HepG2 (cell line): ENCODE data around the gene EHBP1. TPM values are rescaled to one million over a fixed set of nuclear protein-coding genes. Genes with fewer than 3 reads are reported as not detected.
A peak's percentile ranks its signal among the peaks of the same experiment; 100 is the strongest.

Experiments
- AKAP8 ChIP-seq: sonication (generic); formaldehyde crosslinking; IDR thresholded peaks from 2 replicates; pipeline ENCODE4 v1.5.1; 2020; ENCODE audit warnings: mild to moderate bottlenecking, missing genetic modification reagents
- CENPT ChIP-seq: sonication (generic); formaldehyde crosslinking; IDR thresholded peaks from 2 replicates; pipeline ENCODE4 v1.8.0; 2022; ENCODE audit warnings: low read depth, mild to moderate bottlenecking, moderate library complexity, missing genetic modification reagents
- GLI4 ChIP-seq: sonication (generic); formaldehyde crosslinking; IDR thresholded peaks from 2 replicates; pipeline ENCODE4 v1.5.1; 2020; ENCODE audit warnings: missing genetic modification reagents, mild to moderate bottlenecking, moderate library complexity, borderline replicate concordance
- HNF4A ChIP-seq: sonication (generic); formaldehyde crosslinking; IDR thresholded peaks from 2 replicates; pipeline ENCODE4 v1.4.0; 2020; ENCODE audit warnings: missing genetic modification reagents
- HOXA3 ChIP-seq: sonication (generic); formaldehyde crosslinking; IDR thresholded peaks from 2 replicates; pipeline ENCODE4 v1.5.0; 2020; ENCODE audit warnings: missing genetic modification reagents
- IKZF4 ChIP-seq: sonication (generic); formaldehyde crosslinking; IDR thresholded peaks from 2 replicates; pipeline ENCODE4 v1.5.1; 2020; ENCODE audit warnings: borderline replicate concordance, mild to moderate bottlenecking, low read depth, missing genetic modification reagents; ENCODE audit errors: not compliant biosample characterization
- MED13 ChIP-seq: sonication (generic); formaldehyde crosslinking; IDR thresholded peaks from 2 replicates; pipeline ENCODE4 v1.5.0; 2020; ENCODE audit warnings: missing genetic modification reagents
- MEIS2 ChIP-seq: sonication (generic); formaldehyde crosslinking; IDR thresholded peaks from 2 replicates; pipeline ENCODE4 v1.9.0; 2021; ENCODE audit warnings: mild to moderate bottlenecking, missing genetic modification reagents
- MTA3 ChIP-seq: sonication (generic); formaldehyde crosslinking; IDR thresholded peaks from 2 replicates; pipeline ENCODE4 v1.4.0; 2020; ENCODE audit warnings: missing genetic modification reagents
- SALL2 ChIP-seq: sonication (generic); formaldehyde crosslinking; IDR thresholded peaks from 2 replicates; pipeline ENCODE4 v1.8.1; 2023; ENCODE audit warnings: mild to moderate bottlenecking, missing genetic modification reagents, inconsistent platforms
- SUZ12 ChIP-seq: fragments of 150-350 bp; IDR thresholded peaks from 2 replicates; pipeline ENCODE4 v1.6.1; 2014; ENCODE audit warnings: low read depth, low read length
- TBX2 ChIP-seq: sonication (generic); formaldehyde crosslinking; IDR thresholded peaks from 2 replicates; pipeline ENCODE4 v1.5.0; 2020; ENCODE audit warnings: missing genetic modification reagents, mild to moderate bottlenecking, borderline replicate concordance
- TMF1 ChIP-seq: sonication (generic); formaldehyde crosslinking; IDR thresholded peaks from 2 replicates; pipeline ENCODE4 v1.8.1; 2022; ENCODE audit warnings: low read depth, missing genetic modification reagents
- ZNF292 ChIP-seq: sonication (generic); formaldehyde crosslinking; IDR thresholded peaks from 2 replicates; pipeline ENCODE4 v1.8.1; 2022; ENCODE audit warnings: mild to moderate bottlenecking, low read depth, missing genetic modification reagents, borderline replicate concordance
- ZNF33B ChIP-seq: sonication (generic); formaldehyde crosslinking; IDR thresholded peaks from 2 replicates; pipeline ENCODE4 v1.5.1; 2020; ENCODE audit warnings: mild to moderate bottlenecking, missing genetic modification reagents
- ZNF430 ChIP-seq: sonication (generic); formaldehyde crosslinking; IDR thresholded peaks from 2 replicates; pipeline ENCODE4 v1.9.0; 2021; ENCODE audit warnings: mild to moderate bottlenecking, missing genetic modification reagents
- ZNF558 ChIP-seq: sonication (generic); formaldehyde crosslinking; IDR thresholded peaks from 2 replicates; pipeline ENCODE4 v1.9.0; 2022; ENCODE audit warnings: mild to moderate bottlenecking, missing genetic modification reagents, borderline replicate concordance
- ZNF747 ChIP-seq: sonication (generic); formaldehyde crosslinking; IDR thresholded peaks from 2 replicates; pipeline ENCODE4 v1.8.1; 2023; ENCODE audit warnings: missing genetic modification reagents, mild to moderate bottlenecking, borderline replicate concordance
- ZNF766 ChIP-seq: sonication (generic); formaldehyde crosslinking; IDR thresholded peaks from 2 replicates; pipeline ENCODE4 v1.5.0; 2020; ENCODE audit warnings: missing genetic modification reagents, borderline replicate concordance
- polyA plus RNA-seq, 8 experiments: library from polyadenylated mRNA; depleted of rRNA in 3 of 8; stranded (reverse) in 7 of 8; unstranded in 1 of 8; fragments of >200 nt; fragmentation: Illumina TruSeq in 4 of 8; extraction: Trizol in 4 of 8; gene quantifications; 2 replicates each; pipeline versions ENCODE4 v1.2.1 to v1.2.3, GENCODE V29; 2011 to 2016; ENCODE audit warnings: low read depth in 4 of 8, missing spikeins in 1 of 8, mixed read lengths in 1 of 8; ENCODE audit not compliant: insufficient read depth in 1 of 8
- total RNA-seq, 5 experiments: library from RNA; depleted of rRNA; stranded (reverse); fragments of >200 nt; fragmentation: Illumina TruSeq; extraction: Trizol; gene quantifications; 2 replicates each; pipeline ENCODE4 v1.2.3, GENCODE V29; 2016; ENCODE audit warnings: low read depth in 1 of 5
- TF ChIP-seq, protein P1 (sequence below): sonication (generic); formaldehyde crosslinking; IDR thresholded peaks from 2 replicates; pipeline ENCODE4 v1.5.0; 2020; ENCODE audit warnings: missing genetic modification reagents
- TF ChIP-seq, protein P2 (sequence below), 2 experiments: sonication (generic) in 1 of 2; formaldehyde crosslinking in 1 of 2; IDR thresholded peaks; 2 replicates each; pipeline versions ENCODE4 v1.4.0 to v1.6.1; 2018 to 2020; ENCODE audit warnings: missing genetic modification reagents in 2 of 2, borderline replicate concordance in 1 of 2, low read depth in 1 of 2, mild to moderate bottlenecking in 1 of 2, missing biosample characterization in 1 of 2
- TF ChIP-seq, protein P3 (sequence below): sonication (generic); formaldehyde crosslinking; IDR thresholded peaks from 2 replicates; pipeline ENCODE4 v1.5.0; 2020; ENCODE audit warnings: missing genetic modification reagents
- TF ChIP-seq, protein P4 (sequence below): sonication (generic); formaldehyde crosslinking; IDR thresholded peaks from 2 replicates; pipeline ENCODE4 v1.9.0; 2021; ENCODE audit warnings: missing genetic modification reagents, borderline replicate concordance
- TF ChIP-seq, protein P5 (sequence below): IDR thresholded peaks from 2 replicates; pipeline ENCODE4 v1.6.1; 2016; ENCODE audit warnings: missing compliant biosample characterization, missing genetic modification reagents, borderline replicate concordance

Gene EHBP1
- total and polyA plus RNA-seq, 2 of the 13 experiments (the other 11 are each of a cell fraction or from before 2014, with no cell fraction given): 93.5 to 146 TPM

DNA sequence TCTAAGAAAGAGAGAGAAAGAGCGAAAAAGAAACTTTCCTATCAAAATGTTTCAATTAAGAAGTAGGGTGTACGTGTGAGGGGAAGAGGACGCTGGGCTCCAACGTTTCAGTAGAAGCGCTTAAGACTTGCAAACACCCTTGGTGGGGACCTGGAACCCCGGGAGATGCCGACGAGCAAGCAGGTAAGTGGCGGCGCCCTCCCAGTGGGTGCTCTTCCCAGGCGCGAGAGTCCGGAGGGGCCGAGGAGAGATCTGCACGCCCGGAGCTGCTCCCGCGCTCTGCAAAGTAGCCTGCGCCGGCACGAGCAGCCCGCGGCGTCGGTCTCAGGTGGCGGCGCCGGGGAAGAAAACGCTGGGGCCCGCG is 344.4 kb downstream of the EHBP1 start (continued):
- TF ChIP-seq ZNF33B: 0 out of 2 replicates have a peak, but pooled peaks have one; percentile 3
- TF ChIP-seq MEIS2 (CRISPR knock-in tag): peak; percentile 70; the same call in 1 of the 2 replicates
- TF ChIP-seq, protein P1, sequence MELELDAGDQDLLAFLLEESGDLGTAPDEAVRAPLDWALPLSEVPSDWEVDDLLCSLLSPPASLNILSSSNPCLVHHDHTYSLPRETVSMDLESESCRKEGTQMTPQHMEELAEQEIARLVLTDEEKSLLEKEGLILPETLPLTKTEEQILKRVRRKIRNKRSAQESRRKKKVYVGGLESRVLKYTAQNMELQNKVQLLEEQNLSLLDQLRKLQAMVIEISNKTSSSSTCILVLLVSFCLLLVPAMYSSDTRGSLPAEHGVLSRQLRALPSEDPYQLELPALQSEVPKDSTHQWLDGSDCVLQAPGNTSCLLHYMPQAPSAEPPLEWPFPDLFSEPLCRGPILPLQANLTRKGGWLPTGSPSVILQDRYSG: peak; percentile 78; the same call in 1 of the 2 replicates
- TF ChIP-seq, protein P2, sequence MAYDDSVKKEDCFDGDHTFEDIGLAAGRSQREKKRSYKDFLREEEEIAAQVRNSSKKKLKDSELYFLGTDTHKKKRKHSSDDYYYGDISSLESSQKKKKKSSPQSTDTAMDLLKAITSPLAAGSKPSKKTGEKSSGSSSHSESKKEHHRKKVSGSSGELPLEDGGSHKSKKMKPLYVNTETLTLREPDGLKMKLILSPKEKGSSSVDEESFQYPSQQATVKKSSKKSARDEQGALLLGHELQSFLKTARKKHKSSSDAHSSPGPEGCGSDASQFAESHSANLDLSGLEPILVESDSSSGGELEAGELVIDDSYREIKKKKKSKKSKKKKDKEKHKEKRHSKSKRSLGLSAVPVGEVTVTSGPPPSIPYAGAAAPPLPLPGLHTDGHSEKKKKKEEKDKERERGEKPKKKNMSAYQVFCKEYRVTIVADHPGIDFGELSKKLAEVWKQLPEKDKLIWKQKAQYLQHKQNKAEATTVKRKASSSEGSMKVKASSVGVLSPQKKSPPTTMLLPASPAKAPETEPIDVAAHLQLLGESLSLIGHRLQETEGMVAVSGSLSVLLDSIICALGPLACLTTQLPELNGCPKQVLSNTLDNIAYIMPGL (CRISPR knock-in tag; IDR thresholded peaks at IDR 0.05; ENCODE audit: borderline replicate concordance in 1 of 2, low read depth in 1 of 2): peak in 1 of 2 experiments; percentile 15; a peak in 1 of 4 replicates
- TF ChIP-seq AKAP8 (CRISPR knock-in tag): no peak
- peak; percentile 65; the same call in 1 of the 2 replicates for TF ChIP-seq MED13 (CRISPR knock-in tag)
- TF ChIP-seq ZNF558 (CRISPR knock-in tag): 0 out of 2 replicates have a peak, but pooled peaks have one; percentile 36
- TF ChIP-seq ZNF766 (CRISPR knock-in tag): peak; percentile 90
- TF ChIP-seq IKZF4 (CRISPR knock-in tag): peak; percentile 18
- TF ChIP-seq, protein P3, sequence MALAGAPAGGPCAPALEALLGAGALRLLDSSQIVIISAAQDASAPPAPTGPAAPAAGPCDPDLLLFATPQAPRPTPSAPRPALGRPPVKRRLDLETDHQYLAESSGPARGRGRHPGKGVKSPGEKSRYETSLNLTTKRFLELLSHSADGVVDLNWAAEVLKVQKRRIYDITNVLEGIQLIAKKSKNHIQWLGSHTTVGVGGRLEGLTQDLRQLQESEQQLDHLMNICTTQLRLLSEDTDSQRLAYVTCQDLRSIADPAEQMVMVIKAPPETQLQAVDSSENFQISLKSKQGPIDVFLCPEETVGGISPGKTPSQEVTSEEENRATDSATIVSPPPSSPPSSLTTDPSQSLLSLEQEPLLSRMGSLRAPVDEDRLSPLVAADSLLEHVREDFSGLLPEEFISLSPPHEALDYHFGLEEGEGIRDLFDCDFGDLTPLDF: peak; percentile 51; the same call in 1 of the 2 replicates
- 0 out of 2 replicates have a peak, but pooled peaks have one; percentile 30 for TF ChIP-seq ZNF747 (CRISPR knock-in tag)
- no peak for TF ChIP-seq SUZ12
- TF ChIP-seq TBX2: 0 out of 2 replicates have a peak, but pooled peaks have one; percentile 33
- TF ChIP-seq, protein P4, sequence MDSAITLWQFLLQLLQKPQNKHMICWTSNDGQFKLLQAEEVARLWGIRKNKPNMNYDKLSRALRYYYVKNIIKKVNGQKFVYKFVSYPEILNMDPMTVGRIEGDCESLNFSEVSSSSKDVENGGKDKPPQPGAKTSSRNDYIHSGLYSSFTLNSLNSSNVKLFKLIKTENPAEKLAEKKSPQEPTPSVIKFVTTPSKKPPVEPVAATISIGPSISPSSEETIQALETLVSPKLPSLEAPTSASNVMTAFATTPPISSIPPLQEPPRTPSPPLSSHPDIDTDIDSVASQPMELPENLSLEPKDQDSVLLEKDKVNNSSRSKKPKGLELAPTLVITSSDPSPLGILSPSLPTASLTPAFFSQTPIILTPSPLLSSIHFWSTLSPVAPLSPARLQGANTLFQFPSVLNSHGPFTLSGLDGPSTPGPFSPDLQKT: no peak
- TF ChIP-seq ZNF430 (CRISPR knock-in tag): 0 out of 2 replicates have a peak, but pooled peaks have one; percentile 2
- TF ChIP-seq HNF4A (CRISPR knock-in tag): no peak
- TF ChIP-seq SALL2: 0 out of 2 replicates have a peak, but pooled peaks have one; percentile 33
- TF ChIP-seq CENPT: 0 out of 2 replicates have a peak, but pooled peaks have one; percentile 47
- TF ChIP-seq HOXA3 (CRISPR knock-in tag): peak; percentile 17; the same call in 1 of the 2 replicates
- no peak for TF ChIP-seq MTA3
- TF ChIP-seq, protein P5, sequence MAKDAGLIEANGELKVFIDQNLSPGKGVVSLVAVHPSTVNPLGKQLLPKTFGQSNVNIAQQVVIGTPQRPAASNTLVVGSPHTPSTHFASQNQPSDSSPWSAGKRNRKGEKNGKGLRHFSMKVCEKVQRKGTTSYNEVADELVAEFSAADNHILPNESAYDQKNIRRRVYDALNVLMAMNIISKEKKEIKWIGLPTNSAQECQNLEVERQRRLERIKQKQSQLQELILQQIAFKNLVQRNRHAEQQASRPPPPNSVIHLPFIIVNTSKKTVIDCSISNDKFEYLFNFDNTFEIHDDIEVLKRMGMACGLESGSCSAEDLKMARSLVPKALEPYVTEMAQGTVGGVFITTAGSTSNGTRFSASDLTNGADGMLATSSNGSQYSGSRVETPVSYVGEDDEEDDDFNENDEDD (CRISPR knock-in tag): peak; percentile 27; the same call in 1 of the 2 replicates
- TF ChIP-seq TMF1 (CRISPR knock-in tag): no peak
- 0 out of 2 replicates have a peak, but pooled peaks have one; percentile 15 for TF ChIP-seq ZNF292 (CRISPR knock-in tag)
- TF ChIP-seq GLI4 (CRISPR knock-in tag): peak; percentile 37; the same call in 1 of the 2 replicates
